ENCODE results near the gene ZNF135.

ZNF135 gene

DNA sequence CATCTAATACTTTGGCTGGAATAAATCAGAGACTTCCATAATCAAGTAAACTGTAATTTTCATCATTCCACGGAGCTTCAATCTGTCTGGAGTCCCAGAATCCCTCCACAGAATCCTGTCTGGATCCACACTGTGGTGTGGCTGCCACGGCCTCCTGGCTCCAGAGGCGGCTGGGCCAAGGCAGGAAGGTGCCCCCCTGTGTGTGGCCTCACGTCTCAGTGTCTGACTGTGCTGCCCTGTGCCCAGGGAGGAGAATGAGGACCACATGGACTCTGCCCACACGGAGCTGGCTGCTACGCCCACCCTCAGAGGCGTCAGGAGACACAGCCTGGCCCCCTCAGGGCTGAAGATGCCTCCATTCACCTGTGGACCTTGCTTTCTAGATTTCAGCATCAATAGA lies 12.2 kb upstream of the ZNF135 start:
- no peak for DNase-seq (ENCODE audit: low read depth in 2 of 2)

DNA sequence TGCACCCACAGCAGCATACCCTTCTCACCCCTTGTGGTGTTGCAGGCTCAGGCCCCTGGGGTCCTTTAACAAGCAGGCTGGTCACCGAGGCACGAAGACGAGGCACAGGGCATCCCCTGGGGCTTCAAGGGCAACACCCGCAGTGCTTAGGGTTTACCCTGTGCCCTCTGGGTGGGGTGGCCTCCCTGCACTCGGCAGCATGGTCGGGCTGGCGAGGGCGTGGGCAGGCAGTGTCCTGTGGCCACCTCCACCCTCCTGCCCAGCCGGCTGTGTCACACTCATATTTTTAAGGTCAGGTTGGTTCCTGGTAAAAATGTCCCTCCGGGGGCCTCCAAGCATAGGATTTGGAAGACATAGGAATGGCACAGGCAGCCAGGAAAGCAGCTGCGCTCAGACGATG lies 11.4 kb upstream of the ZNF135 start:
- no peak for DNase-seq (ENCODE audit: low read depth in 2 of 2)

DNA sequence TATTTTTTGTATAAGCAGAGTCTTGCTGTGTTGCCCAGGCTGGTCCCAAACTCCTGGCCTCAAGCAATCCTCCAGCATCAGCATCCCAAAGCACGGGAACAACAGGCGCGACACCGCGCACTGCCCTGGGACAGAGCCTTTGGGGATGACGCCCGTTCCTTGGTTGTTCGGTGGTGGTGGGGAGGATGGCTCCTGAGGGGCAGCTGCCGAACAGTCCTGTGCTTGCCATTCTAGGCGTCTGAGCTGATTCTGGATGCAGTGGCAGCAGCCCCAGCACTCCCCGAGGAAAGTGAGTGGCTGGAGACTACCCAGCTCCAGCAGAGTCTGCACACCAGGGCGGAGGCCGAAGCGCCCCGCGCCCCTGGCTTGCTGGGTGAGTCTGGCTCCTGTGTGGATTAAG lies 6.8 kb upstream of the ZNF135 start:
- no peak for DNase-seq (ENCODE audit: low read depth in 2 of 2)

DNA sequence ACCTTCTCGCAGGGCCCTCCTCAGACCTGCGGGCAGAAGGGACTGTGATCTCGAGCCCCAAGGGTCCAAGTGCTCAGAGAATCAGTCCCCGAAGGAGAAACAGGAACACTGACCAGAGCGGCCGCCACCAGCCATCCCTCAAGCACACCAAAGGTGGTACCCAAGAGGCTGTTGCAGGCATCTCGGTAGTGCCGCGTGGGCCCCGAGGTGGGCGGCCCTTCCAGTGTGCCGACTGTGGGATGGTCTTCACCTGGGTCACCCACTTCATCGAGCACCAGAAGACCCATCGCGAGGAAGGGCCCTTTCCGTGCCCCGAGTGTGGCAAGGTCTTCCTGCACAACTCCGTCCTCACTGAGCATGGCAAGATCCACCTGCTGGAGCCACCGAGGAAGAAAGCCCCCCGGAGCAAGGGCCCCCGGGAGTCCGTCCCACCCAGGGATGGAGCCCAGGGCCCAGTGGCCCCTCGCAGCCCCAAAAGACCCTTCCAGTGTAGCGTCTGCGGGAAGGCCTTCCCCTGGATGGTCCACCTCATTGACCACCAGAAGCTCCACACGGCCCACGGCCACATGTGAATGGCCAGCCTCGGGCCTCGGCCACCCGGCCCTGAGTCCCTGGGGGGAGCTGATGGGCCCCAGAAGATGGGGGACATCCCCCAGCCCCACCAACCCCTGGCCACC lies 5.5 kb upstream of the ZNF135 start:
- no peak for DNase-seq (ENCODE audit: low read depth in 2 of 2)

DNA sequence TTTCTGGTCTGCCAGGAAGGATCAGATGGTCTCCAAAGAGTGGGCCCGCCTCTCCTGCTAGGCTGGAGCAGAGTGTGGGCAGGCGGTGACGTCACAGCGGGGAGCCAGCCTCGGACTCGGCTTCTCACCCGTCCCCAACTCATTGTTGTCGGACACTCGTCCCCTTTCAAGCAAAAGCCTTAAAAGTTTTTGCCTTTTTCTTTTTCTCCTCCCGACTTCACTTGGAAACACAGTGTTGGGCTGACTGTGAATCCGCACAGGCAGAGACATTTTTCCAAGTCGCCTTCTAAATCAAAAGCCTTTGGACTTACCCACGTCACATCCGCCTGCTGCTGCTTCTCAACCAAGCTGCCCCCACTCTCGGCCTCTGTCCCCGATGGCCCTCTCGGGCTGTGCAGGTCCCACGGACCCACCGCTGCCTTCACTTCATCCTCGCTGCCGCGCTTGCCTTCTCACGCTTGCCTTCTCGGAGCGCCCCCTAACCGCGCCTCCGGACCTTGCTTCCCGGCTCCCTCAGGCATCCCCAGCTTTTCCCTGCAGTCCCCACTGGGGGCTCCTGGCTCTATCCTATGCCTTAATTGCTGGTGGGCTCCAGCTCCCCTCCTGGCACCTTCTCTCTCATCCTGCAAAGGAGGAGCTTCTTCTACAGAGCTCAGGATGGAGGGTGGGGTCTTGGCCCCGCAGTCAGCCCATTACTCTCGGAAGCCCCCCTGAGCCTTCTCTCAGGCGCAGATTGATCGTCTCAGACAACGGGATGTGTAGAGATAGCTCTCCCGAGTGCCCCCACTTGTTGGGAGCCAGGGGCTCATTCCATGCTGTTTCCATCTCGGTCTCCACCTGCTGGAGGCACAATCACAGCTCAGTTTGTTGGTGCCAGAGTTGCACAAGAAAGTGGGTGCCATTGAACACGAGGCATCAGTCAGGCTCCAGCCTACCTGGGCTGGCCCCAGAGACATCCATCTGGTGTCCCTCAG lies 3.9 kb upstream of the ZNF135 start:
- no peak for DNase-seq (ENCODE audit: low read depth in 2 of 2)

DNA sequence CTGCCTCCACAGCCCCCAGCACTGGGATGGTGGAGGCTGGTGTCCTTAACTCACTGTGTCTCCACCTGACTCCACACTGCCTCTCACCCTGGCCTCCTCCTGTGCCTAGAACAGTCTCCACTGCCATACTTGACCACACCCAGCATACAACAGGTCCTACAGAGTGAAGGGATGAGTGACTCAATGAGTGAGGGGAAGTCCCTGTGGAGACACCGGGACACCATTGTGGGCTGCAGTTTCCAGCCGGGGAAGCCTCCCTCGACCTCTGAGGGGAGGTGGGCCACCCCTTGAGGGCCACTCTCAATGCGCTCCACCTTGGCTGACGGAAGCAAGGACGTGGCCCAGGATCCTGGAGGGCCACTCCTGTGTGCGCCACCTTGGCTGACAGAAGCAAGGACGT lies 2.8 kb upstream of the ZNF135 start:
- DNase-seq (ENCODE audit: low read depth in 2 of 2), result no peak

DNA sequence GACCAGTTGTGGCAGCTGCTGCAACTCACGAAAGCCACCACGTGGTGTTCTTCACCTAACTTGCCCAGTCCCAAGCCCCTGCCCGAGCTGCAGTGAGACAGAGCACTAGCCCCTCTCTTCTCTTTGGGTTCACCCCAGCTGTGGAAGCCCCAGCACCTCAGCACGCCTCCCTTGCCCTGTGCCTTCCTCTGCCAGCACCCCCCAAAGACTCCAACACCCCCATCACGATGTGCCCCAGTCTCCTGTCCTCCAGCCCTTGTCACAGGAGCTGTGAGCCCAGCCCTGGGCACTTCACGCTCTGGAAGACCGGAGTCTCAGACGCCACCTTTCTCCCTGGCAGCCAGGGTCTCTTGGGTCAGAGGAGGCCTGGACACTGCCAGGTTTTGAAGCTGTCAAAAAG lies 2.2 kb upstream of the ZNF135 start:
- no peak for DNase-seq (ENCODE audit: low read depth in 2 of 2)

DNA sequence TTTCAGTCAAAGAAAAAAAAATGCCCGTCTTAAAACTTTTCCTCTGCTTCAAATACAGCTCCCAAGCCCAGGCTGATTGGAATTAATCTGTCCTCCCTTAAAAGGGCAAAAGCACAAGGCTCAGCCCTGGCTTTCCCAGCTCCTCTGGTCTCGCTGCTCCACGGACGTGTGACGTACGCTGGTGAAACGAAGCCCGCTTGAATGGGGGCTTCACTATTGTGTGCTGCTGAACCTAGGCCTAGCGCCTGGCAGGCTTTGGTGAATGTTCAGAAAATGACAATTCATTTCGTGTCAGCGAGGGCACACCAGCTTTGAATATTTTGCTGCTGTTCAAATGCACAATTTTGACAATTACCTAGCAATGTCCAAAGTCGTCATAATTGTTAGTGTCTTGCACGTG lies 615 bp upstream of the ZNF135 start:
- DNase-seq (ENCODE audit: low read depth in 2 of 2), result no peak

DNA sequence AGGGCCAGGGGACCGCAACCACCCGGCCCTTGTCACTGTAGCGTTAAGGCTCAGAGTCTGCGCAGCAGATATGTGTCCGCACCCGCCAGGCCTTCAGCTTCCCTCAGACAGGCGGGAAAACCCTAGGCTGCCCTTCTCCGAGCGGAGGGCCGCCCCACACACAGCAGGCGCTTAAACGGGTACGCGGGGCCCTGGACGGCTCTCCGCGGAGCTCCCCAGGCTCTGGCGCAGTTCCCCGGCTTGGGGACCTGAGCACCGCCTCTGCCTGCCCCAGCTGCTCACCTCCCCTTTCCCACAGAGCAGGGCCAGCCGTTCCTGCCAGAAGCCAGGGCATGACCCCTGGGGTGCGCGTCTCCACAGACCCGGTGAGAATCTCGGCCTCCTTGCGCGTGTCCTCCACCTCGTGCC lies 593 bp downstream of the ZNF135 start:
- DNase-seq (ENCODE audit: low read depth in 2 of 2), result no peak

DNA sequence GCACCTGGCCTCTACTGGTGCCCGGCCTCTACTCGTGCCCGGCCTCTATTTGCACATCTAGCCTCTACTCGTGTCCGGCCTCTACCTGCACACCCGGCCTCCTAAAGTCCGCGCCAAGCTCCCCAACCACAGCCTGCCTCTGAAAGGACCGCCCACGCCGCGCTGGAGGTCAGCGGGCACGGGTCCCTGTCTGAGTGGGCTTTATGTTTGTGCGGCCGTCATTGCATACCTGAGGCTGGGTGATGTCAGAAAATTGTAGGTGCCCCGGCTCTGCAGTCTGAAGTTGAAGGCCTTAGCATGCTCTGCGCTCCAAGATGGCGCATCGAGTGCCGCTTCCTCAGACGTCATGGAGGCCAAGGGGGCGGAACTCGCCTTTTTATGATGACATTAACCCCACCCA lies 1.1 kb downstream of the ZNF135 start:
- DNase-seq (ENCODE audit: low read depth in 2 of 2), result no peak

DNA sequence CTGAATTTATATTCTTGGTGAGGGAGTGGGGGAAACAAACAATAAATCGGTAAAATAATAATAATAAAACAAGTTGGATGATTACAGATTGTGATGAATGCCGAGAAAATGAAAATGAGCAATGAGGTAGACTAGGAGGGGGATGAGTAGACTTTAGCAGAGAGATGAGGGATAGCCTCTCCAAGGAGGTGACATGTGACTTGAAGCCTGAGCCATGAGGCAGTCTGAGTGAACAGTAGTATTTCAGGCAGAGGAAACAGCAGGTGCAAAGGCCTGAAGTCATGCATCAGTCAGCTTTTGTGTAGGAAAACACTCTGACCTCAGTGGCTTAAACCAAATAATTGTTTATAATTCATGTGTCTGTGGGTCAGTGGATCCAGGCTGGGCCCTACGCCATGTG lies 4.6 kb downstream of the ZNF135 start:
- no peak for DNase-seq (ENCODE audit: low read depth in 2 of 2)

DNA sequence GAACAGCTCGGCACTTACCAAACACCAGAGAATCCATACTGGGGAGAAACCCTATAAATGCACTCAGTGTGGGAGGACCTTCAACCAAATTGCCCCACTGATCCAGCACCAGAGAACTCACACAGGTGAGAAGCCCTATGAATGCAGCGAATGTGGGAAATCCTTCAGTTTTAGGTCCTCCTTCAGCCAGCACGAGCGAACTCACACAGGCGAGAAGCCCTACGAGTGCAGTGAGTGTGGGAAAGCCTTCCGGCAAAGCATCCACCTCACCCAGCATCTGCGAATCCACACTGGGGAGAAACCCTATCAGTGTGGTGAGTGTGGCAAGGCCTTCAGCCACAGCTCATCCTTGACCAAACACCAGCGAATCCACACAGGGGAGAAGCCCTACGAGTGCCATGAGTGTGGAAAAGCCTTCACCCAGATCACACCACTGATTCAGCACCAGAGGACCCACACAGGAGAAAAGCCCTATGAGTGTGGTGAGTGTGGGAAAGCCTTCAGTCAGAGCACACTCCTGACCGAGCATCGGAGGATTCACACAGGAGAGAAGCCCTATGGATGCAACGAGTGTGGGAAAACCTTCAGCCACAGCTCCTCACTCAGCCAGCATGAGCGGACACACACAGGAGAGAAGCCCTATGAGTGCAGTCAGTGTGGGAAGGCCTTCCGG lies 8.3 kb downstream of the ZNF135 start:
- no peak for DNase-seq (ENCODE audit: low read depth in 2 of 2)

DNA sequence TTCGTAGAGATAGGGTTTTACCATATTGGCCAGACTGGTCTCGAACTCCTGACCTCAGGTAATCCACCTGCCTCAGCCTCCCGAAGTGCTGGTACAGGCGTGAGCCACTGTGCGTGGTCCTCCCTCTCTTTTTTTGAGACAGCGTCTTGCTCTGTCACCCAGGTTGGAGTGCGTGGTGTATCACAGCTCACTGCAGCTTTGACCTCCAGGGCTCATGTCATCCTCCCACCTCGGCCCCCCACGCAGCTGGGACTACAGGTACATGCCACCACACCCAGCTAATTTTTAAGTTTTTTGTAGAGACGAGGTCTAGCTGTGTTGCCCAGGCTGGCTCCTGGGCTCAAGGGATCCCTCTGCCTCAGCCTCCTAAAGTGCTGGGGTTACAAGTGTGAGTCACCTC lies 20.7 kb downstream of the ZNF135 start:
- DNase-seq (ENCODE audit: low read depth in 2 of 2), result no peak

DNA sequence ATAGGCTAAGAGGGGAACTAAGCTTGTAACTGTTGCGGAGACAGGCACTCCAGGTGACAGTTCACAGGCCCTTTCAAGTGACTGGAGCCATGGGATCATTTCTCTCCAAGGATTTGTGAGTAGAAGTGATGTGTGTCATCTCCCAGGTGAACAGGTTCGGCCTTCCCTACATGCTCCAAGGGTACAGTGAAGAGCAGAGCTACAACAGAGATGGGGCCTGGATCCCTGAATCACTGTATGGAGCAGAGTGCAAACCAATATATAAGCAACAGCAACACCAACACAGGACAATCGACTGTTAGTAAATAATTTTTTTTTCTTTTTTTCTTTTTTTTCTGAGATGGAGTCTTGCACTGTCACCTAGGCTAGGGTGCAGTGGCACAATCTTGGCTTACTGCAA lies 23.9 kb downstream of the ZNF135 start:
- DNase-seq (ENCODE audit: low read depth in 2 of 2), result no peak

DNA sequence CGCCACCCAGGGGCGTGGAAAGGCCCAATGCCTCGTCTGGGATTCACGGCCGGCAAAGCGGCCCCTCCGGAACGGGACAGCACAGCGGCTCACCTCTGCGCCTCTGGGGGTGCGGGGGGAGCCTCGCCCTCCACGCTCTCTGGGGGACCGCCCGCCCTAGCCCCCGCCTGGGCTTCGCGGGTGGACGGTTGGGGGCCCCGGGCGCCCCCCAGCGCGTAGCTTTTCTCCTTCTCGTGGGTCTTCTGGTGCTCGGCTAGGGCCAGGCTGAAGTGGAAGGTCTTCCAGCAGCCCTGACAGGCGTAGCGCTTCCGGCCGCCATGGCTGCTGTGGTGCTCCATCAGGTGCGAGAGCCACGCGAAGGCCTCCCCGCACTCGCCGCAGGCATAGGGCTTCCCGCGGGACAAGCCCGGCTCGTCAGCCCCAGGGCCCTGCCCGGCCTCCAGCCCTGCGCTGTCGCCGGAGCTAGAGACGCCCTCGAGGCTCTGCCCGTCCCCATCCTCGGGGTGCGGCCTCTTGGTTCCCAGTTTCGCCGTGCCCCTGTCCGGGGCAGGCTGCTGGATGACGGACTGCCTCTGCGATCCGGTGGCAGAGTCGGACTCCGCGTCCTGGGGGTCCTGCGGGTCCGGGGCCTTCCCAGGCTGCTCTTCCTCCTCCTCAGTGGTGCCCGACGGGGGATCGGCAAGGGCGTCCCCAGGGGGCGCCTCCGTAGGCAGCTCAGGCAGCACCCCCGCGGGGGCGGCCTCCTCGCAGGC lies 25.7 kb downstream of the ZNF135 start:
- DNase-seq (ENCODE audit: low read depth in 2 of 2), result no peak

DNA sequence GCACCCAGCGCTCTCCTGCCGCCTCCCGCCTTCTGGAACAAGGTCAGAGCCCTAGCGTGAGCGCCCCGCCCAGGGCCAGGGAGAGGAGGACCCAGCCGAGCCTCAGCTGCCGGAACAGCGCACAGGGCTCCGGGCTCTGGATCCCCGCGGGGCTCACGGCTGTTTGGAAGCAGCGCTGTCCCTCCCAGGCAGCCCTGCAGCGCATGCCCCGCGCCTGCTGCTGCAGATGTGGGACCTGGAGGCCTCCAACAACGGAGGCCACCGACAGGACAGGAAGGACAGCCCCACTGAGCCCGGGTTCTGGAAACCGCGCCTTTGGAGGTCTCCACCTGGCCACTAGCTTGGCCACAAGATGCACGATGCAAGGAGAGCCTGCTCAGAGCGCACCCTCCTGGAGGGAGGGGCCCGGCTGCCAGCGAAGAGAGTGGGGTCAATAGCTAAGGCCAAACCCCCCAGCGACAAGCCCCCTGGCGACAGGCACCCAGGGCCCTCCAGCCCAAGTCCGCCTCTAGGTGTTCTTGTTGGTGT lies 26.3 kb downstream of the ZNF135 start:
- DNase-seq (ENCODE audit: low read depth in 2 of 2), result no peak

DNA sequence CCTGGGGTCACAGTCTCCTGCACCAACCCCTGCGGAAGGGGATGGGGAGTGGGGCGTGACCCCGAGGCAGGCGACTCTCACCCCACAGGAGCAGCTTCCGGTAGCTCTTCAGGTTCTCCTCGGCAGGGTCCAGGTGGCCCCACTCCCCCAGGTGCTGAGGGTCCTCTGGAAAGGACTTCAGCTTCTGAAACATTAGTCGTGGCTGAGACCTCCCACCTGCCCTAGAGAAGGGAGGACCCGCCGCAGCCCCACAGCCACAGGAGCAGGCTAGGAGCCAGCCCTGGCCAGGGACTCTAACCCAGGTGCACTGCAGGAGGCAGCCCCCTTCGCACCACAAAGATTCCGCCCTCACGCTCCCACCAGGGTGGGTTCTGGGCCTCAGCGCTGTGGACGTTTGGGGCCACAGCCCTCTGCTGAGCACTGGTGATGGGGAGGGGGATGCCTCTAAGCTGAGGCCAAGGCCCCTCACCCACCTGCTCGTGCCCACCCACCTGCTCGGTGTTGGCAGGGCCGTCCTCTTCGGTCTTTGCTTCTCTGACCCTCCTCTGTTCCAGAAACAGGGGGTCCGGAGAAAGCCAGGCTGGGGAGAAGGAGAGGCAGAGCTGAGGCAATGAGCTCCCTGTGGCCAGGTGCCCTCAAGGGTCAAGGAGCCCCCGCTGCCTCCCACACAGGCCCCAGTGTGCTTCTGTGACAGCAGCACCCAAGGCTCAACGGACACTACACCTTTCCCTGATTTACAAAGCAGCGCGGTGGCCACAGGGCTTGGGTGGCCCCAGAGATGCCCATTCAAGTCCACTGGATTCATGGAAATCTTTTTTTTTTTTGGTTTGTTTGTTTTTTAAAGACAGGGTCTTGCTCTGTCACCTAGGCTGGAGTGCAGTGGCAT lies 28.0 kb downstream of the ZNF135 start:
- no peak for DNase-seq (ENCODE audit: low read depth in 2 of 2)

DNA sequence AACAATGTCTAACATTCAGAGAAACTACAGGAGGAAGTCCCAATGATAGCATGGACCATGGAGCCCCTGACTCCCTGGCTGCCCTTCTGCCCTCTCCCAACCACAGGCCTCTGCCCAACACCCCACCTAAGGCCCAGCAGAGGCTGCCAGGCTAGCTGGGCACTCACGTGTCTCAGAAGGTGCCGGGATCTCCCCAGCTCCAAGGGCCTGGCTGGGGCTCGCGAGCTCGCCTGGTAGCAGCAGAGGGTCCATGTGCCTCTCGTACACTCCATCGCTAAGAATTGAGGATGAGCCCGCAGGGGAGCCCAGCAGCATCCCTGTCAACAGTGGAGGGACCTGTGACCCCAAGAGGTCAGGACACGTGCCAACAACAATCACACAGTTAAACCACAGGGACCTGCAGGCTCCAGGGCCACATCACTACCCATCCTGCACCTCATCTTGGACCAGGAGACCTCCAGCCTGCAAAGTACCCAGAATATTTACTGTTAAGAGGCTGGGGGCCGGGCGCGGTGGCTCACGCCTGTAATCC lies 29.5 kb downstream of the ZNF135 start:
- DNase-seq (ENCODE audit: low read depth in 2 of 2), result no peak

DNA sequence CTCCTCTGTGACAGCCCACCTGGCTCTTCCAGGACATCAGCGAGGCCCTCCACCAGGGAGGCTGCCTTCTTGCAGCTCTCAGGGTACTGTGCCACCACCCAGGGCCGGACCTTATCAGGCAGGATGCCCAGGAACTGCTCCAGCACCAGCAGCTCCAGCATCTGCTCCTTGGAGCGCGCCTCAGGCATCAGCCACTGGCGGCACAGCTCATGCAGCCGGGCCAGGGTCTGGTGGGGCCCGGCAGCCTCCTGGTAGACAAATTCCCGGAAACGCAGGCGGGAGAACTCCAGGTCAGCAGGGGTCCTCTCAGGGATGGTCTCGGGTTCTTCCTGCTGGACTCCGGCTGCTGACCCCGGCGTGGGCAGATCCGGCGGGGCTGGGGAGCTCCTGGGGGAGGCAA lies 30.8 kb downstream of the ZNF135 start:
- DNase-seq (ENCODE audit: low read depth in 2 of 2), result no peak

DNA sequence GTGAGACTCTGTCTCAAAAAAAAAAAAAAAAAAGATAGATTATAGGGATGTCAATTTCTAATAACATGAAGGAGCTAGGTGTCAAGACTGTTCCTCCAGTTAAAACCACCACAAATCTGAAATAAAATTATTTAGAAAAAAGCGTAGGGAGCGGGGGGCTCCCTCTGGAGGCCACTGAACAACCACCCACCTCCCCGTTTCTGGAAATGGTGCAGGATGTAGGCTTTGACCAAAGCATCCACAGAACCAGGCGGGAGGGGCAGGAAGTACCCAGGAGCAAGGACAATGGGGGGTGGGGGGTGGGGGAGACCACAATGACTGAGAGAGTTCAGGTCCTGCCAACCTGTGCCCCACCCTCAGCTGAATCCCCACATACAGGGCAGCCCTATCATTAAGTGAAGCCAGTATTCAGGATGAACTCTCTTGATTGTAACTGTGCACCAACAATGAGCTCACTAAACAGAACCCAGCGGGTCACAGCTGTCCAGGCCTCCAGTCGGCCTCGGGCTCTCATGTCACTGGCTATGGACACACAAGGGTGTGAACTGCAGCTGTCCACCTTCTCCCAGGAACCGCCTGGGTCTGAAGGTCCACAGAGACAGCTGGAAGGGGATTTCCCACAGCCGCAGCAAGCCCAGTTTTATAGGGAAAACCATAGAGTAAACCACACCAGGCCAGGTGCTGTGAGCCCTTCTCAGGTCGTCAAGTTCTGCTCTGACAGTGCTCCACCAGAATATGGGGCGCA lies 32.3 kb downstream of the ZNF135 start:
- DNase-seq (ENCODE audit: low read depth in 2 of 2), result no peak

Data from stimulated activated CD4-positive, alpha-beta T cell treated with anti-CD3 and anti-CD28 coated beads, Interleukin-1b, Interleukin-23, amount 100 ng/mL, for 1 hour (primary cell).